Dendritic cell treated with granulocyte-macrophage colony-stimulating factor and Interleukin-4, amounts not matched to agents 40 ng/mL and 50 ng/mL, for 4 days (primary cell): ENCODE measurements around the gene SCCPDH.
"Not testable (repeated sequence)": the region's sequence is repeated elsewhere in the genome, so short reads cannot be mapped to it uniquely, and the experiment has no call there.

Experiments used
- H3K27ac Mint-ChIP-seq: one replicate; pipeline ENCODE4 v1.8.0; 2022; ENCODE audit warnings: mild to moderate bottlenecking, mixed read lengths
- H3K27me3 Mint-ChIP-seq: one replicate; pipeline ENCODE4 v1.8.0; 2022; ENCODE audit warnings: mild to moderate bottlenecking, mixed read lengths
- H3K36me3 Mint-ChIP-seq: one replicate; pipeline ENCODE4 v1.8.0; 2022; ENCODE audit warnings: low read depth, mixed read lengths
- H3K4me1 Mint-ChIP-seq: one replicate; pipeline ENCODE4 v1.8.0; 2022; ENCODE audit warnings: low read depth, mixed read lengths
- H3K4me3 Mint-ChIP-seq: one replicate; pipeline ENCODE4 v1.8.0; 2022; ENCODE audit warnings: mild to moderate bottlenecking, moderate library complexity, mixed read lengths
- H3K9me3 Mint-ChIP-seq: one replicate; pipeline ENCODE4 v1.8.0; 2022; ENCODE audit warnings: mixed read lengths
- intact Hi-C: fragments of 100-400 bp; cut with micrococcal nuclease; formaldehyde crosslinking; loops from one replicate; pipeline ENCODE4 v1.15.0; 2022

Gene SCCPDH

GRCh38 chr1:246798606-246799496, 74.6 kb downstream of the SCCPDH start:
- Mint-ChIP-seq H3K4me3 (no peak overlapping the region), H3K4me1 (peaks cover 13% of the 10 kb centered on the region), H3K27ac (no peak overlapping the region), H3K27me3 (no peaks in the 10 kb centered on the region), H3K36me3 (no peaks in the 10 kb centered on the region), H3K9me3 (no peaks in the 10 kb centered on the region)
- intact Hi-C loops, result no loop called here

- intact Hi-C loops, result no loop called here
- H3K27ac Mint-ChIP-seq, result no peak overlapping the region
- H3K9me3 Mint-ChIP-seq, result no peaks in the 10 kb centered on the region
- H3K36me3 Mint-ChIP-seq, result no peaks in the 10 kb centered on the region
- peaks cover under 1% of the 10 kb centered on the region for H3K4me1 Mint-ChIP-seq
- no peaks in the 10 kb centered on the region for H3K27me3 Mint-ChIP-seq
- H3K4me3 Mint-ChIP-seq, result no peak overlapping the region
Measured at GRCh38 chr1:246800356-246800755, 76.1 kb downstream of the SCCPDH start.

DNA sequence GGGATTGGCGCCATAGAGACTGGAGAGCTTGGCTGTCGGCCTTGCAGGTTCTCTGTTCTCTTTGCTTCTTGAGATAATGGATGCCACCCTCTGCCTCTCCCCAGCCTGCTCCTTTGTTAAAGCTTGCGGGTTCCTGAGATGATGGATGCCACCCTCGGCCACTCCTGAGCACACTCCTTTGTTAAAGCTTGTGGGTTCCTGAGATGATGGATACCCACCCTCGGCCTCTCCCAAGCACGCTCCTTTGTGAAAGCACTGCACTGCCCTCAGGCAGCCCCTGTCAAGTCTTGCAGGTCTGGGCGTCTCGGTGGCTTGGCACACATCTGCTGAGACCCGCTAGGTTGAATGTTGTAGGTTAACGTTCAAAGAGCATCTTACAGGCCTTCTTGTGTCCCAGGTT, 76.5 kb downstream of the SCCPDH start:
- Mint-ChIP-seq H3K4me1 (no peaks in the 10 kb centered on the region), H3K4me3 (no peak overlapping the region), H3K36me3 (no peaks in the 10 kb centered on the region), H3K27ac (no peak overlapping the region), H3K27me3 (no peaks in the 10 kb centered on the region), H3K9me3 (no peaks in the 10 kb centered on the region)
- intact Hi-C loops, result no loop called here

DNA sequence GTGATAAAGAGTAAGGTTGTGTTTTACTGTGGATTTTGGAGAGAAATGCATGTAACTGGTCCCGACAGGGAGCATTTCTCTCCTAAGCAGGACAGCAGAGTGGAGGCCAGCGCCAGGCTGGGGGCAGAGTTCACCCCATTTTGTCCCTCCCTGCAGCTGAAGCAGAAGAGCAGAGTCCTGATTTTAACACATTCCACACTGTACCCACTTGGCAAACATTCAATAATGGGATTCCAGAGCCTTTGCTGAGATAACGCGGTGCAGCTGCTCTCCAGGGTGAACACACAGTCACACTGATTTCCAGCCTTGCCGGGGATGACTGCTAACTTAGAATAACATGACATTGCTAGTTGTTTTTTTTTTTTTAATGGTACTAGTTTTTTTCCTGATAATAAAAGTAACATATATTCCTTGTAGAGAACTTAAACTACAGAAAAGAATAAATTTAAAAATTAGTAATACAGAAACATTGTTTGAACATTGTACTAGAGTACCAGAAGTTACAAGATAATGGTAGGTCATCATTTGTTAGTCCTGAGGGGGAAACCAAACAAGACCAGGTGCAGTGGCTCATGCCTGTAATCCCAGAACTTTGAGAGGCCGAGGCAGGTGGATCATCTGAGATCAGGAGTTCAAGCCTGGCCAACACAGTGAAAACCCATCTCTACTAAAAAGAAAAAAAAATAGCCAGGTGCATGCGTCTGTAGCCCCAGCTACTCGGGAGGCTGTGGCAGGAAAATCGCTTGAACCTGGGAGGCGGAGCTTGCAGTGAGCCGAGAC, 77.2 kb downstream of the SCCPDH start:
- no peaks in the 10 kb centered on the region for H3K27me3 Mint-ChIP-seq
- no peaks in the 10 kb centered on the region for H3K4me1 Mint-ChIP-seq
- no peak overlapping the region for H3K27ac Mint-ChIP-seq
- no peaks in the 10 kb centered on the region for H3K36me3 Mint-ChIP-seq
- intact Hi-C loops, result no loop called here
- H3K9me3 Mint-ChIP-seq, result no peaks in the 10 kb centered on the region
- H3K4me3 Mint-ChIP-seq, result no peak overlapping the region

DNA sequence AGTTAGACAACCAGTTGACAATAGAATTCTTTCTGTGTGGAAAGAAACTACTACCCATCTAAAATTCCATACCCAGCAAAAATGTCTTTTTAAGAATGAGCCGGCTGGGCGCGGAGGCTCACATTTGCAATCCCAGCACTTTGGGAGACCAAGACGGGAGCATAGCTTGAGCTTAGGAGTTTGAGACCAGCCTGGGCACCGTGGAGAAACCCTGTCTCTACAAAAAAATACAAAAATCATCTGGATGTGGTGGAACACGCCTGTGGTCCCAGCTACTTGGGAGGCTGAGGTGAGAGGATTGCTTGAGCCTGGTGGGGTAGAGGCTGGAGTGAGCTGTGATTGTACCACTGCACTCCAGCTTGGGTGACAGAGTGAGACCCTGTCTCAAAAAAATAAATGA, 79.2 kb downstream of the SCCPDH start:
- H3K4me1 Mint-ChIP-seq, result no peaks in the 10 kb centered on the region
- H3K4me3 Mint-ChIP-seq, result no peak overlapping the region
- no peak overlapping the region for H3K27ac Mint-ChIP-seq
- no peaks in the 10 kb centered on the region for H3K9me3 Mint-ChIP-seq
- H3K27me3 Mint-ChIP-seq, result no peaks in the 10 kb centered on the region
- intact Hi-C loops, result no loop called here
- no peaks in the 10 kb centered on the region for H3K36me3 Mint-ChIP-seq

- no peaks in the 10 kb centered on the region for H3K9me3 Mint-ChIP-seq
- H3K4me1 Mint-ChIP-seq, result no peaks in the 10 kb centered on the region
- H3K27me3 Mint-ChIP-seq, result no peaks in the 10 kb centered on the region
- intact Hi-C loops, result no loop called here
- no peak overlapping the region for H3K27ac Mint-ChIP-seq
- H3K4me3 Mint-ChIP-seq, result no peak overlapping the region
- no peaks in the 10 kb centered on the region for H3K36me3 Mint-ChIP-seq
Measured at GRCh38 chr1:246803883-246804282, 79.7 kb downstream of the SCCPDH start.

DNA sequence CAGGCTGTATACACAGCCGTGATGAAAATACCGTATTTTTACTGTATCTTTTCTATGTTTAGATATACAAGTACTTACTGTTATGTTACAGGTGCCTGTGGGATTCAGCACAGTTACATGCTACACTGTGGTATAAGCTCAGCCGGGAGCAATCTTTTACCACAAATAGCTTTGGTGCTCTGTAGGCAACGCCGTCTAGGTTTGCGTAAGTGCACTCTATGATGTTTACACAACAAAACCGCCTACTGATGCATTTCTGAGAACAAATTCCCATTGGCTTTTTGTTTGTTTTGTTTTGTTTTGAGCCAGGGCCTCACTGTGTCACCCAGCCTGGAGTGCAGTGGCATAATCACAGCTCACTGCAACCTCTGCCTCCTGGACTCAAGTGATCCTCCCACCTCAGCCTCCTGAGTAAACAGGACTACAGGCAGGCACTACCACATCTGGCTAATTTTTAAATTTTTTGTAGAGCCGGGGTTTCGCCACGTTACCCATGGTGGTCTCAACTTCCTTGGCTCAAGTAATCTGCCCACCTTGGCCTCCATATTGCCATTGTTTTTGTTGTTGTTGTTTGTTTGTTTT, 81.0 kb downstream of the SCCPDH start:
- H3K36me3 Mint-ChIP-seq, result no peaks in the 10 kb centered on the region
- intact Hi-C loops, result no loop called here
- H3K27ac Mint-ChIP-seq, result no peak overlapping the region
- H3K27me3 Mint-ChIP-seq, result no peaks in the 10 kb centered on the region
- H3K4me1 Mint-ChIP-seq, result no peaks in the 10 kb centered on the region
- no peaks in the 10 kb centered on the region for H3K9me3 Mint-ChIP-seq
- H3K4me3 Mint-ChIP-seq, result no peak overlapping the region

DNA sequence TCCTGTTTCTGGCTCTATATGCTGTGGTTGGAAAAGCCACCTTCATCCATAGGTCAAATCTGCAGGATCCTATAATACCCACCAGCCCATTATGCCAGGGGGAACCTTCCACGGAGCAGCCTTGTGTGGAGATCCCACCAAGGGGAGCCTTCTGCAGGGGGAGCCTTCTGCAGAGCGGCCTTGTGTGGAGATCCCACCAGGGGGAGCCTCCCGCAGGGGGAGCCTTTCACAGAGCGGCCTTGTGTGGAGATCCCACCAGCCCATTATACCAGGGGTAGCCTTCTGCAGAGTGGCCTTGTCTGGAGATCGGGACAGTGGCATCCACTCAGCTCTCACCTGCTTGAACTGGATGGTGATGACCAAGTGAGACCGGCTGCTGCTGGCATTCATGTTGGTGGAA, 85.3 kb downstream of the SCCPDH start:
- Mint-ChIP-seq H3K36me3 (no peaks in the 10 kb centered on the region), H3K27ac (no peak overlapping the region), H3K9me3 (no peaks in the 10 kb centered on the region), H3K4me1 (no peaks in the 10 kb centered on the region), H3K27me3 (no peaks in the 10 kb centered on the region), H3K4me3 (no peak overlapping the region)
- intact Hi-C loops, result no loop called here

GRCh38 chr1:246811985-246812384, 87.8 kb downstream of the SCCPDH start:
- Mint-ChIP-seq H3K4me3 (no peak overlapping the region), H3K36me3 (no peaks in the 10 kb centered on the region), H3K27me3 (no peaks in the 10 kb centered on the region), H3K4me1 (no peaks in the 10 kb centered on the region), H3K9me3 (no peaks in the 10 kb centered on the region), H3K27ac (no peak overlapping the region)
- intact Hi-C loops, result no loop called here

GRCh38 chr1:246813325-246813724, 89.1 kb downstream of the SCCPDH start:
- H3K27ac Mint-ChIP-seq, H3K36me3 Mint-ChIP-seq, H3K27me3 Mint-ChIP-seq, H3K9me3 Mint-ChIP-seq, H3K4me3 Mint-ChIP-seq, intact Hi-C loops, H3K4me1 Mint-ChIP-seq: not testable (repeated sequence)

GRCh38 chr1:246814890-246815289, 90.7 kb downstream of the SCCPDH start:
- no peak overlapping the region for H3K27ac Mint-ChIP-seq
- H3K36me3 Mint-ChIP-seq, result no peaks in the 10 kb centered on the region
- no peak overlapping the region for H3K4me3 Mint-ChIP-seq
- H3K4me1 Mint-ChIP-seq, result no peaks in the 10 kb centered on the region
- H3K9me3 Mint-ChIP-seq, result no peaks in the 10 kb centered on the region
- no peaks in the 10 kb centered on the region for H3K27me3 Mint-ChIP-seq
- intact Hi-C loops, result no loop called here

DNA sequence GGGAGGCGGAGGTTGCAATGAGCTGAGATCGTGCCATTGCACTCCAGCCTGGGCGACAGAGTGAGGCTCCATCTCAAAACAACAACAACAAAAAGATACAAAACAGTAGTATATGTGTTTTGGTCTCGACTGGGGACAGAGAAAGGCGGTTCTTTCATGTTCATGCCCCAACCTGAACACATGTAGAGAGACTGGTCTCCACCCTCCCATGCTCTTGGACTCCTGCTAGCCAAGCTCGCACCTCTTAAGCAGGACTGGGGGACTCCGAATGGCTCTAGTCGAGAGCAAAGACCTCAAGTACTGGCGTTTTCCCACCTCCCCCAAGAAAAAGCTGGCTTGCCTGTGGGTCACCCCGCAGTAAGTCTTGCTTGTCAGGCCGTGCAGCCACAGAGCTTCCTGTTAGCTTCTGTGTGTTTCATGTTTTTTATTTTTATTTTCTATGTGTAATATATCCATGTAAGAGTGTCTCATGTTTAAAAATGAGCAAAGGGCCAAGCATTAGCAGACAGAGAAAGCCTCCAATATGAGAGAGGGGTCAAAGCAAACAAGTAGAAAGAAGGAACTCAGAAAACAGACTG, 91.6 kb downstream of the SCCPDH start:
- intact Hi-C loops, result no loop called here
- Mint-ChIP-seq H3K27ac (no peak overlapping the region), H3K4me1 (no peaks in the 10 kb centered on the region), H3K4me3 (no peak overlapping the region), H3K36me3 (no peaks in the 10 kb centered on the region), H3K27me3 (no peaks in the 10 kb centered on the region), H3K9me3 (no peaks in the 10 kb centered on the region)
